ENCODE results near the gene SLC22A5. TPM values are rescaled to one million over a fixed set of nuclear protein-coding genes. Genes with fewer than 3 reads are reported as not detected.

SLC22A5 gene
- total RNA-seq: 12.9 and 13.2 TPM in 2 replicates
- total RNA-seq (2013): 4.1 TPM
- polyA plus RNA-seq: 5.7 and 7.0 TPM in 2 replicates
- polyA minus RNA-seq: 2.8 and 6.8 TPM in 2 replicates

DNA sequence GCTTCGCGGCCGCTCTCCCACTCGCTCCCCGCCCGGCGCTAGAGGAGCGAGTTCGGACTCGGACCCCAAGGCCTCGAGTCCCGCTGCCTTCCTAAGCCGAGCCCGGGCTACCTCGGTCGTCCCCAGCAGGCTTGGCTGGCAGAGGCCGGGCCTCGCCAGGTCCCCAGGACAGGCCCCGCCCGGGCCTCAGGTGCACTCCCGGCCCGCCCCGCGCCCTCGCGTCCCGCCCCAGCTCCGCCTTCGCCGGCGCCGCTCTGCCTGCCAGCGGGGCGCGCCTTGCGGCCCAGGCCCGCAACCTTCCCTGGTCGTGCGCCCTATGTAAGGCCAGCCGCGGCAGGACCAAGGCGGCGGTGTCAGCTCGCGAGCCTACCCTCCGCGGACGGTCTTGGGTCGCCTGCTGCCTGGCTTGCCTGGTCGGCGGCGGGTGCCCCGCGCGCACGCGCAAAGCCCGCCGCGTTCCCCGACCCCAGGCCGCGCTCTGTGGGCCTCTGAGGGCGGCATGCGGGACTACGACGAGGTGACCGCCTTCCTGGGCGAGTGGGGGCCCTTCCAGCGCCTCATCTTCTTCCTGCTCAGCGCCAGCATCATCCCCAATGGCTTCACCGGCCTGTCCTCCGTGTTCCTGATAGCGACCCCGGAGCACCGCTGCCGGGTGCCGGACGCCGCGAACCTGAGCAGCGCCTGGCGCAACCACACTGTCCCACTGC is at the start of gene SLC22A5:
TSS of gene SLC22A5 (plus strand) at position 237 of the 707 bp plus-strand sequence. CDS start at position 500, 263 bp downstream.
- ChIA-PET POLR2A (interaction anchor here (0.6 to 1.6 kb wide), 7 partner anchors 11 to 1036 kb away, joined by 3 to 8 read pairs (median 3); no protein-coding TSS in a partner anchor), CTCF (interaction anchor here (0.9 to 1.8 kb wide), 11 partner anchors 9 to 159 kb away, joined by 3 to 8 read pairs (median 4); no protein-coding TSS in a partner anchor)
- peak within 1 kb of the TSS; percentile 81 for H3K27ac Mint-ChIP-seq
- DNase-seq (peak; percentile 88), ATAC-seq (ENCODE audit: low read depth) (peak; percentile 93)
- H3K4me2 ChIP-seq (replicated peaks; ENCODE audit: low read depth, low read length, poor library complexity, severe bottlenecking): peak within 1 kb of the TSS; percentile 82
- TF ChIP-seq, protein P1, sequence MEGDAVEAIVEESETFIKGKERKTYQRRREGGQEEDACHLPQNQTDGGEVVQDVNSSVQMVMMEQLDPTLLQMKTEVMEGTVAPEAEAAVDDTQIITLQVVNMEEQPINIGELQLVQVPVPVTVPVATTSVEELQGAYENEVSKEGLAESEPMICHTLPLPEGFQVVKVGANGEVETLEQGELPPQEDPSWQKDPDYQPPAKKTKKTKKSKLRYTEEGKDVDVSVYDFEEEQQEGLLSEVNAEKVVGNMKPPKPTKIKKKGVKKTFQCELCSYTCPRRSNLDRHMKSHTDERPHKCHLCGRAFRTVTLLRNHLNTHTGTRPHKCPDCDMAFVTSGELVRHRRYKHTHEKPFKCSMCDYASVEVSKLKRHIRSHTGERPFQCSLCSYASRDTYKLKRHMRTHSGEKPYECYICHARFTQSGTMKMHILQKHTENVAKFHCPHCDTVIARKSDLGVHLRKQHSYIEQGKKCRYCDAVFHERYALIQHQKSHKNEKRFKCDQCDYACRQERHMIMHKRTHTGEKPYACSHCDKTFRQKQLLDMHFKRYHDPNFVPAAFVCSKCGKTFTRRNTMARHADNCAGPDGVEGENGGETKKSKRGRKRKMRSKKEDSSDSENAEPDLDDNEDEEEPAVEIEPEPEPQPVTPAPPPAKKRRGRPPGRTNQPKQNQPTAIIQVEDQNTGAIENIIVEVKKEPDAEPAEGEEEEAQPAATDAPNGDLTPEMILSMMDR (IDR thresholded peaks at IDR 0.05): no peak
- peaks cover 19% of the 10 kb centered on the region for H3K4me1 Mint-ChIP-seq
- peaks cover 10 to 15% of the 10 kb centered on the region in 2 donors for H3K4me1 ChIP-seq (ENCODE audit: control insufficient read depth in 2 of 2, insufficient read depth in 2 of 2, low read length in 2 of 2)
- peak within 1 kb of the TSS; percentile 87 for H3K4me3 Mint-ChIP-seq
- under 1% methylated on average over 83 of the region's 83 CpGs for WGBS (ENCODE audit: insufficient coverage)
- no peaks in the 10 kb centered on the region for H3K27me3 Mint-ChIP-seq
- peak within 1 kb of the TSS; percentile 73 to 82 for H3K27ac ChIP-seq (ENCODE audit: low read length in 2 of 2)
- peaks cover 6% of the 10 kb centered on the region for H3K79me2 ChIP-seq (ENCODE audit: control insufficient read depth, insufficient read depth, low read length)
- H2AFZ ChIP-seq (ENCODE audit: insufficient read depth, low read depth, low read length, poor library complexity, severe bottlenecking): peak within 1 kb of the TSS; percentile 97
- no peaks in the 10 kb centered on the region for H3K36me3 ChIP-seq (replicated peaks in 1 of 2; ENCODE audit: control extremely low read depth in 1 of 2, control insufficient read depth in 1 of 2, extremely low read depth in 1 of 2, insufficient read depth in 2 of 2, low read length in 1 of 2)
- intact Hi-C loops (cut with micrococcal nuclease): loop anchor here (1.0 to 5.0 kb wide), 3 partner anchors 11 to 497 kb away; partner anchors contain the start of genes GDF9, SLC22A4 and UQCRQ
- H3K9me3 ChIP-seq (ENCODE audit: control extremely low read depth in 1 of 3, control insufficient read depth in 2 of 3, insufficient read depth in 1 of 3, low read length in 2 of 3): no peaks in the 10 kb centered on the region
- no peaks in the 10 kb centered on the region for H3K9me3 Mint-ChIP-seq (ENCODE audit: insufficient read depth)
- H4K20me1 ChIP-seq (ENCODE audit: control insufficient read depth, insufficient read depth, low read length, poor library complexity, severe bottlenecking): no peaks in the 10 kb centered on the region
- peak within 1 kb of the TSS; percentile 73 for H3K9ac ChIP-seq (ENCODE audit: low read length)
- no peaks in the 10 kb centered on the region for H3K27me3 ChIP-seq (replicated peaks in 1 of 4; ENCODE audit: control extremely low read depth in 1 of 4, control insufficient read depth in 3 of 4, insufficient read depth in 4 of 4, low read length in 3 of 4)
- peak within 1 kb of the TSS in 4 of 5 experiments; percentile 52 to 77 (median 68) for H3K4me3 ChIP-seq (ENCODE audit: control extremely low read depth in 1 of 5, extremely low read depth in 1 of 5, insufficient read depth in 1 of 5, low read depth in 2 of 5, low read length in 4 of 5)

DNA sequence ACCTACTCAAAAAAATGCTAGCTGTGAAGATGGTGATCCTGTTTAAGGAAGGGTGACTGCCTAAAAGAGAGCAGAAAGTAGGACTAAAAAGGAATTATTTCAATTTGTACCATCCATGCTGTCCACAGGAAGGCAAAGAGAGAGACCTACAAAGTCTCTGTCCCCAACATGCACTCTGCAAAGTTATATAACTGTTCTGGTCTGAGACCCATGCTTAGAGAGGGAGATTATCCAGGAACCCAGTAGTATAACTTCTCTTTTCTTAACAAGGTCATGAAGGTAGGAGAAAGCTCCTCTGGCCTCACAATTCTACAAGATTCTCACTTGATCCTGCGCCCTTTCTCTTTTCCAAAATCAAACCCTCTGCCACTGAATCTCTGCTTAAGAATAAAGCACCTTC is 49.5 kb upstream of the SLC22A5 start:
- no peak overlapping the region for H3K4me3 Mint-ChIP-seq

More for the DNA sequence above, 49.5 kb upstream of the SLC22A5 start:
- no peaks in the 10 kb centered on the region for H4K20me1 ChIP-seq (ENCODE audit: control insufficient read depth, insufficient read depth, low read length, poor library complexity, severe bottlenecking)
- no peak overlapping the region for H3K4me2 ChIP-seq (replicated peaks; ENCODE audit: low read depth, low read length, poor library complexity, severe bottlenecking)
- ChIA-PET POLR2A (no interaction called here), CTCF (no interaction called here)
- no CpG with 5 or more reads among the region's 1 CpG for WGBS (ENCODE audit: insufficient coverage)
- H3K4me1 ChIP-seq (ENCODE audit: control insufficient read depth in 2 of 2, insufficient read depth in 2 of 2, low read length in 2 of 2): no peaks in the 10 kb centered on the region
- H2AFZ ChIP-seq (ENCODE audit: insufficient read depth, low read depth, low read length, poor library complexity, severe bottlenecking): no peak overlapping the region
- no peaks in the 10 kb centered on the region for H3K79me2 ChIP-seq (ENCODE audit: control insufficient read depth, insufficient read depth, low read length)
- Mint-ChIP-seq H3K4me1 (no peaks in the 10 kb centered on the region), H3K27ac (no peak overlapping the region), H3K9me3 (ENCODE audit: insufficient read depth) (no peaks in the 10 kb centered on the region), H3K27me3 (no peaks in the 10 kb centered on the region)
- no peak overlapping the region for H3K4me3 ChIP-seq (ENCODE audit: control extremely low read depth in 1 of 5, extremely low read depth in 1 of 5, insufficient read depth in 1 of 5, low read depth in 2 of 5, low read length in 4 of 5)
- no peaks in the 10 kb centered on the region for H3K27me3 ChIP-seq (replicated peaks in 1 of 4; ENCODE audit: control extremely low read depth in 1 of 4, control insufficient read depth in 3 of 4, insufficient read depth in 4 of 4, low read length in 3 of 4)
- H3K27ac ChIP-seq (ENCODE audit: low read length in 2 of 2): no peak overlapping the region
- H3K36me3 ChIP-seq (replicated peaks in 1 of 2; ENCODE audit: control extremely low read depth in 1 of 2, control insufficient read depth in 1 of 2, extremely low read depth in 1 of 2, insufficient read depth in 2 of 2, low read length in 1 of 2): no peaks in the 10 kb centered on the region
- no peak overlapping the region for H3K9ac ChIP-seq (ENCODE audit: low read length)
- DNase-seq (no peak), ATAC-seq (ENCODE audit: low read depth) (no peak)
- intact Hi-C loops (cut with micrococcal nuclease): no loop called here
- TF ChIP-seq, protein P1 (IDR thresholded peaks at IDR 0.05): no peak
- no peak for TF ChIP-seq EZH2 (IDR thresholded peaks at IDR 0.05; ENCODE audit: borderline replicate concordance, insufficient read depth, low read depth, low read length, poor library complexity, severe bottlenecking)
- H3K9me3 ChIP-seq (ENCODE audit: control extremely low read depth in 1 of 3, control insufficient read depth in 2 of 3, insufficient read depth in 1 of 3, low read length in 2 of 3): no peaks in the 10 kb centered on the region
